OCI-LY1 (cell line): ENCODE measurements around the gene RBMX2.

Experiments used
- H2AFZ ChIP-seq: fragments of 200-600 bp; sonication (generic), shearing (Covaris generic); 2 replicates; pipeline ENCODE4 v1.6.0; 2014; ENCODE audit warnings: antibody characterized with exemption, mild to moderate bottlenecking, low read length
- H3F3A ChIP-seq: fragments of 200-600 bp; sonication (generic), shearing (Covaris generic); 2 replicates; pipeline ENCODE4 v1.6.0; 2014; ENCODE audit warnings: mild to moderate bottlenecking, antibody characterized with exemption, low read length, moderate library complexity; ENCODE audit not compliant: insufficient read depth
- H3K27ac ChIP-seq: fragments of 200-600 bp; sonication (generic); 2 replicates; pipeline ENCODE4 v1.5.1; 2014; ENCODE audit warnings: low read length, mixed run types, mild to moderate bottlenecking, low read depth; ENCODE audit not compliant: poor library complexity, severe bottlenecking
- H3K27me3 ChIP-seq: fragments of 200-600 bp; sonication (generic); 2 replicates; pipeline ENCODE4 v1.6.0; 2014; ENCODE audit warnings: antibody characterized with exemption, mild to moderate bottlenecking, low read length, moderate library complexity; ENCODE audit not compliant: insufficient read depth
- H3K36me3 ChIP-seq: fragments of 200-600 bp; sonication (generic); 2 replicates; pipeline ENCODE4 v1.6.1; 2014; ENCODE audit warnings: mild to moderate bottlenecking, antibody characterized with exemption, low read length, moderate library complexity, mixed read lengths; ENCODE audit not compliant: insufficient read depth
- H3K4me1 ChIP-seq: fragments of 200-600 bp; sonication (generic); 2 replicates; pipeline ENCODE4 v1.5.1; 2014; ENCODE audit warnings: mild to moderate bottlenecking, low read length, moderate library complexity; ENCODE audit not compliant: insufficient read depth, severe bottlenecking
- H3K4me2 ChIP-seq: fragments of 200-600 bp; sonication (generic), shearing (Covaris generic); 2 replicates; pipeline ENCODE4 v1.6.1; 2014; ENCODE audit warnings: low read length
- H3K4me3 ChIP-seq: fragments of 200-600 bp; sonication (generic); 2 replicates; pipeline ENCODE4 v1.5.1; 2014; ENCODE audit warnings: low read length, low read depth, mild to moderate bottlenecking, mixed read lengths; ENCODE audit not compliant: poor library complexity, severe bottlenecking
- H3K79me2 ChIP-seq: fragments of 200-600 bp; shearing (Covaris generic); 2 replicates; pipeline ENCODE4 v1.6.1; 2016; ENCODE audit warnings: mixed run types, low read length, mixed read lengths; ENCODE audit not compliant: insufficient read depth
- H3K9ac ChIP-seq: fragments of 200-600 bp; sonication (generic), shearing (Covaris generic); 2 replicates; pipeline ENCODE4 v1.6.1; 2014; ENCODE audit warnings: mild to moderate bottlenecking, low read length, mixed read lengths
- H3K9me2 ChIP-seq: fragments of 200-600 bp; sonication (generic), shearing (Covaris generic); 2 replicates; pipeline ENCODE4 v1.6.1; 2014; ENCODE audit warnings: low read depth, mild to moderate bottlenecking, low read length, mixed read lengths
- H3K9me3 ChIP-seq: fragments of 200-600 bp; shearing (Covaris generic); 2 replicates; pipeline ENCODE4 v1.6.1; 2014; ENCODE audit warnings: low read length, mixed read lengths
- H4K20me1 ChIP-seq: fragments of 200-600 bp; sonication (generic), shearing (Covaris generic); 2 replicates; pipeline ENCODE4 v1.6.0; 2016; ENCODE audit warnings: mild to moderate bottlenecking, low read length; ENCODE audit not compliant: insufficient read depth
- EZH2 ChIP-seq: fragments of 200-600 bp; sonication (generic), shearing (Covaris generic); IDR thresholded peaks from 2 replicates; pipeline ENCODE4 v1.8.0; 2017; ENCODE audit warnings: borderline replicate concordance, mixed run types, mild to moderate bottlenecking, antibody characterized with exemption, low read length, moderate library complexity, mixed read lengths
- TF ChIP-seq, protein P1 (sequence below): fragments of 200-600 bp; sonication (generic), shearing (Covaris generic); IDR thresholded peaks from 2 replicates; pipeline ENCODE4 v1.5.1; 2017; ENCODE audit warnings: mild to moderate bottlenecking, antibody characterized with exemption, low read length, moderate library complexity, mixed read lengths

The RBMX2 gene

DNA sequence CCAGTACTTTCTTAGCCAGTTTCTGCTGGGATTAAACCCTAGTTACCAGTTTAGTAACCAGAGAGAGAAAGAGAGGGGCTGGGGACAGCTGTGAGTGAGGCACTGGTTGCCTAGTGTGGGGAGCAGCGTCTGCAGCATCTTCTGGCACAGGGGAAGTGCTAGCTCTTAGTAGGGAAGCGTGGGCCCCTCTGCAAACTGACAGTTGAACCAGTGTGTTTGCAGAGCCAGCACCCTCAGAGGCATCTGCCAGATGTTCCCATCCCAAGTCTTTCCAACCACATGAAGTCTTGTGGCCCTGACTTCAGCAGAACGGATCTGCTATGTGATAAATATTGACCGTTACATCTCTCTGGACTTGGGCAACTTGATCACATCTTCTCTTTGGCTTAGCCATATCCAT lies 15.0 kb downstream of the RBMX2 start:
- Histone ChIP-seq H3K4me2 (no peak overlapping the region), H3K9ac (no peak overlapping the region), H3F3A (no peaks in the 10 kb centered on the region), H2AFZ (no peak overlapping the region), H3K4me1 (peaks cover 10% of the 10 kb centered on the region), H3K36me3 (peaks cover 10% of the 10 kb centered on the region), H3K27ac (no peak overlapping the region), H3K9me2 (no peaks in the 10 kb centered on the region), H4K20me1 (no peaks in the 10 kb centered on the region), H3K9me3 (no peaks in the 10 kb centered on the region), H3K27me3 (no peaks in the 10 kb centered on the region), H3K79me2 (no peaks in the 10 kb centered on the region), H3K4me3 (no peak overlapping the region)
- no peak for TF ChIP-seq EZH2
- TF ChIP-seq, protein P1, sequence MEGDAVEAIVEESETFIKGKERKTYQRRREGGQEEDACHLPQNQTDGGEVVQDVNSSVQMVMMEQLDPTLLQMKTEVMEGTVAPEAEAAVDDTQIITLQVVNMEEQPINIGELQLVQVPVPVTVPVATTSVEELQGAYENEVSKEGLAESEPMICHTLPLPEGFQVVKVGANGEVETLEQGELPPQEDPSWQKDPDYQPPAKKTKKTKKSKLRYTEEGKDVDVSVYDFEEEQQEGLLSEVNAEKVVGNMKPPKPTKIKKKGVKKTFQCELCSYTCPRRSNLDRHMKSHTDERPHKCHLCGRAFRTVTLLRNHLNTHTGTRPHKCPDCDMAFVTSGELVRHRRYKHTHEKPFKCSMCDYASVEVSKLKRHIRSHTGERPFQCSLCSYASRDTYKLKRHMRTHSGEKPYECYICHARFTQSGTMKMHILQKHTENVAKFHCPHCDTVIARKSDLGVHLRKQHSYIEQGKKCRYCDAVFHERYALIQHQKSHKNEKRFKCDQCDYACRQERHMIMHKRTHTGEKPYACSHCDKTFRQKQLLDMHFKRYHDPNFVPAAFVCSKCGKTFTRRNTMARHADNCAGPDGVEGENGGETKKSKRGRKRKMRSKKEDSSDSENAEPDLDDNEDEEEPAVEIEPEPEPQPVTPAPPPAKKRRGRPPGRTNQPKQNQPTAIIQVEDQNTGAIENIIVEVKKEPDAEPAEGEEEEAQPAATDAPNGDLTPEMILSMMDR: no peak

DNA sequence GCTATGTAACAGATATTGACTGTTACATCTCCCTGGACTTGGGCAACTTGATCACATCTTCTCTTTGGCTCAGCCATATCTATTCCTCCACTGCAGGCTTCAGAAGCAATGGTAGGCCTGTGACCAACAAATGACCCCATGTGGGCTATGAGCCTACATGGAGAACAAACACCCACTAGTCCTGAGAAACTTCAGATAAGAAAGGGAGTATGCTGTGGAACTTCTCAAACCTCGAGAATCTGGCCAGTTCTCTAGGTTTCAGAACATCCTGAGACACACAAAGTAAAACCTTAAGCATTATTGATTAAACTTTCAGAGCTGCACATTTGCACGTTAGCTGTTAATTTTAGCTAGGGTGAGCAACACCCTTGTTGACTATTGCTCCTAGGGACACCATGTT lies 16.3 kb downstream of the RBMX2 start:
- H4K20me1 ChIP-seq: no peaks in the 10 kb centered on the region
- no peaks in the 10 kb centered on the region for H3K79me2 ChIP-seq
- H3F3A ChIP-seq: no peaks in the 10 kb centered on the region
- H3K9ac ChIP-seq: no peak overlapping the region
- no peak for TF ChIP-seq EZH2
- TF ChIP-seq, protein P1: no peak
- H2AFZ ChIP-seq: no peak overlapping the region
- H3K36me3 ChIP-seq: peaks cover 10% of the 10 kb centered on the region
- no peak overlapping the region for H3K27ac ChIP-seq
- H3K4me1 ChIP-seq: peaks cover 10% of the 10 kb centered on the region
- H3K9me3 ChIP-seq: no peaks in the 10 kb centered on the region
- no peak overlapping the region for H3K4me2 ChIP-seq
- no peaks in the 10 kb centered on the region for H3K27me3 ChIP-seq
- H3K9me2 ChIP-seq: no peaks in the 10 kb centered on the region
- H3K4me3 ChIP-seq: no peak overlapping the region

DNA sequence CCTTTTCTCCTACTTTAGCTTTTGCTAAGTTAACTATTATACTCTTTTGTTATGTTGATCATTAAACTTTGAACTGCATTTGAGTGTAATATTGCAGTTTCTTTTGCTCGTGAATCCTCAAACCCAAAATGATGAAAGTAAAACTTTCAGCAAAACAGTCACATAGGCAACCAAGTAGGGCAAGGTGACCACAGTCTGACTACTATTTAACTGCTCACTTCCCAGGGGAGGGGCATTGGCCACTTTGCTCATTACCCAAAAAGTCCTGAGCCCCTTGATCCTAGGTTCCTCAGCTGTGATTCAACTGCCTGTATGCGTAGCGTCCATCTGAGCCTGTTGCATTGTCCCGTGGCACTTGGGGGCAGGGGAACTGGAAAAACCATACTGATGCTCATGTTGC lies 17.0 kb downstream of the RBMX2 start:
- no peaks in the 10 kb centered on the region for H3K9me3 ChIP-seq
- no peak overlapping the region for H3K4me3 ChIP-seq
- no peaks in the 10 kb centered on the region for H3K27me3 ChIP-seq
- TF ChIP-seq, protein P1: no peak
- TF ChIP-seq EZH2: no peak
- peaks cover 10% of the 10 kb centered on the region for H3K4me1 ChIP-seq
- H3K79me2 ChIP-seq: no peaks in the 10 kb centered on the region
- H3K27ac ChIP-seq: no peak overlapping the region
- no peaks in the 10 kb centered on the region for H3F3A ChIP-seq
- H3K36me3 ChIP-seq: peaks cover 10% of the 10 kb centered on the region
- H3K4me2 ChIP-seq: no peak overlapping the region
- H3K9ac ChIP-seq: no peak overlapping the region
- no peaks in the 10 kb centered on the region for H4K20me1 ChIP-seq
- H2AFZ ChIP-seq: no peak overlapping the region
- no peaks in the 10 kb centered on the region for H3K9me2 ChIP-seq
